ENCODE data around the gene PFKP.

PFKP gene

DNA sequence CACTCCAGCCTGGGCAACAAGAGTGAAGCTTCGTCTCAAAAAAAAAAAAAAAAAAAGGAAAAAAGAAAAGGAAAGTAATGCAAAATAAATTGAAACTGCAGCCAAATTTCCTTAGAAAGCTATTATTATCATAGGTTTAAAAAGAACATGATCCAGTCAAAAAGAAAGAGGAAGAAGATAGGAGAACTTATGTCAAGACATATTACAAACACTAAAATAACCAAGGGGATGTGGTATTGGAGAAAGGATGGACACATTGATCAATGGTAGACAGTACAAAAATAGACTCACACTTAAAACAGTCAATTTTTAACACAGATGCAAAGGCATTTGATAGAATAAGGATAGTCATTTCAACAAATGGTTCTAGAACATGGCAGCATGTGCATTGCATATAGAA is 27.3 kb upstream of the PFKP start:
- Mint-ChIP-seq H3K36me3 (no peaks in the 10 kb centered on the region), H3K9me3 (no peaks in the 10 kb centered on the region), H3K4me1 (peaks cover 12% of the 10 kb centered on the region), H3K27ac (no peak overlapping the region), H3K4me3 (no peak overlapping the region)
- DNase-seq (ENCODE audit: low spot score in 2 of 2) (no peak), ATAC-seq (no peak)

DNA sequence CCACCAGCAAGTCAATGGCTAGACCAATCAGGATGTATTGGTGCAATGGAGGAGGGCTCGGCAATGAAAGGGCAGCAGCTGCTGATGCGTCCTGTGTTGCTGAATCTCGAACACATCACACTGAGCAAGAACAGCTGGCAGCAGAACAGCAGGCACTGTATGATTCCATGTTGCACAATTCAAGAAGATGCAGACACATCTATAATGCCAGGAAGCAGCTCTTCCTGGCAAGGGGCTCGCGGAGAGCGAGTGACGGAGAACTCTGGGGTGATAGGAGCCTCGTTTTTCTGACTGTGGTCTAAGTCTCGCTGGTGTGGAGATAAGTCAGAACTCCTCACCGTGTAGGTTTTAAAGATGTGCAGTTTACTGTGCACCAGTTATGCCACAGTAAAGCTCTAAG is 24.8 kb upstream of the PFKP start:
- DNase-seq (ENCODE audit: low spot score in 2 of 2) (no peak), ATAC-seq (no peak)
- H3K9me3 Mint-ChIP-seq, result no peaks in the 10 kb centered on the region
- no peak overlapping the region for H3K27ac Mint-ChIP-seq
- no peaks in the 10 kb centered on the region for H3K36me3 Mint-ChIP-seq
- H3K4me3 Mint-ChIP-seq, result no peak overlapping the region
- peaks cover 6% of the 10 kb centered on the region for H3K4me1 Mint-ChIP-seq

DNA sequence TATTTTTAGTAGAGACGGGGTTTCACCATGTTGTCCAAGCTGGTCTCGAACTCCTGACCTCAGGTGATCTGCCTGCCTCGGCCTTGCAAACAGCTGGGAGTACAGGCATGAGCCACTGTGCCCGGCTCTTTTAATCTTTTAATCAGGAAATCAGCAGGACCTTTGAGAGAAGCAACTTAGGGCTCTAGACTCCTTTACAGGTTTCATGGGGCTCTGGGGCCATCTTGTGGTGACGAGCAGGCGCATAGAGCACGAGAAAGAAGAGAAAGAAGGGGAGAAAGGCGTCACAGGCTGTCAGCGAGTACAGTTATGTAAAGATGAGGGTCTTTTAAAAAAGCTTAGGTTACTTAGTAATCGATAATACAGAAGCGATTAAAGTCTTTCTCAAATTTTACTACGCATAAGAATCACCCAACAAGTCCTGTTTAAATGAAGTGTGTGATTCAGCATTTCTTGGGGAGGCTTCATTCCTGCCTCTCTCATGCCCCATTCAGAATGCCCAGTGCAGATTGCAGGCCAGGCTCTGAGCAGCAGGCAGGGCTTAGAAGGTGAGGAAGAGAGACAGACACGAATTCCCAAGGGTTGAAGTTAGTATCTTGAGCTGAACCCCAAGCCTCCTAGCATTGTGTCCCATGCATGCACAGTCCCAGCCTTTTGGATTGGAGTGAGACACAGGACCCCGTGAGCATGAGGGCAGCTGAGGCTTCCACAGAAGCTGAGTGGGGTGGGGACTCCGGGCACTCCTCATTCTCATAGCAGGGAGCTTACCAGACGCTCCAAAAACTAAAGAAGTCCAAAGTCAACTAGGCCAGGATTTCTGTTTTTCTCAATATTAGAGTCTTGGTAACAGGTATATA is 23.6 kb upstream of the PFKP start:
- H3K4me1 Mint-ChIP-seq, result peaks cover 6% of the 10 kb centered on the region
- H3K27ac Mint-ChIP-seq, result no peak overlapping the region
- DNase-seq (ENCODE audit: low spot score in 2 of 2), result no peak
- no peaks in the 10 kb centered on the region for H3K9me3 Mint-ChIP-seq
- no peak overlapping the region for H3K4me3 Mint-ChIP-seq
- peak; percentile 75 for ATAC-seq
- no peaks in the 10 kb centered on the region for H3K36me3 Mint-ChIP-seq

DNA sequence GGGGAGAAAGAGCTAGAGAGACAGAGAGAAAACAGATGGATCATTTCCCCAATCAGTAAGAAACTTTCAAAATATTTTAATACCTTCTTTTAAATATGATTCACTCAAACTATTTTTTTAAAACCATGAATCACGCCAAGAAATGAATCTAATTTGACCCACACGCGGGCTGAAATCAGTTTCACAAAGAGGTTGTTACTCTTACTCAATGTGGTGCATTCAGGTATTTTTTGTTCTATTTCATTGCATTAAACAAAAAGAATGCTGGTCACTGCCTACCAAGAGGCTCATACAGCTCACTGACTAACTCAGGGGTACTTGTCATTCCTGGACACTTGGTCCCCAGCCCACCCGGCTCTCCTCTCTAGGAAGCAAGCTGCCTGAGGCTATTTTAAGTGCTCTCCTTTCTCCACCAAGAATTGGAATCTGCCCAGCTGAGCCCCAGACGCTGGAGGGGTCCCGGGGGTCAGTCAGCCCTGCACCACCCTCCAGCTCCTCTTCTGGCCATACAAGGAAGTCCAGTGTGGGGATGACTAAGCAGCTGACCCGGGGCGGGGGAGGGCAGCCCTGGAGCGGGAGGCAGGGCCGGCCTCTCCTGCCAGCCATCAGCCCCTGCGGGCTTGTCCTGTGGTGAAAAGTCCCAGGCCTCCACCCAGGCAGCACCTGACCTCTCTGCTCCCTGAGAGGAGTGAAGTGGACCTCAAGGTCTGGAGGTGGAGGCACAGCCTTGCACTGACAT is 21.7 kb upstream of the PFKP start:
- Mint-ChIP-seq H3K9me3 (no peaks in the 10 kb centered on the region), H3K4me3 (no peak overlapping the region), H3K27ac (no peak overlapping the region), H3K4me1 (peaks cover 6% of the 10 kb centered on the region), H3K36me3 (no peaks in the 10 kb centered on the region)
- ATAC-seq (peak; percentile 52), DNase-seq (ENCODE audit: low spot score in 2 of 2) (no peak)

DNA sequence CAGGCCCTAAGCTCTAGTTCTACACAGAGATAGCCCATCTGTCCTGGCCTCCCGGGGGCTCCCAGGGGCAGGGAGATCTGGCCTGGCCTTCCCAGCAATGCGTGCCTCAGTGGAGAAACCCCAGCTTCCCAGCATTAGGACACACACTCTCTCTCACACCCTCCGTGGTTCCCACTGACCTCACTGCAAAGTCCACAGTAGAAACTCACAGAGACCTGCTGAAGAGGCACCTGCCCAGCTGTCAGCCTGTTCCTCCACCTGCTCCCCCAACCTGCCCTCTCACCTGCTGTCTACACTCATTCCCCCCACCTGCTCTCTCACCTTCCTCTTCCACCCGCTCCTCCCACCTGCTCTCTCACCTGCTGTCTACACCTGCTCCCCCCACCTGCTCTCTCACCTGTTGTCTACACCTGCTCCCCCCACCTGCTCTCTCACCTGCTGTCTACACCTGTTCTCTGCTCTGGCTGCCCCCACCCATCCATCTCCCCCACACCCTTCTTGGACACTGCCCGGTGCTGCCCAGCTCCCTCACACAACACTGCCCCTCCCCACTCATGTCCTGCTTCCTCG is 21.1 kb upstream of the PFKP start:
- DNase-seq (ENCODE audit: low spot score in 2 of 2), result no peak
- Mint-ChIP-seq H3K9me3 (no peaks in the 10 kb centered on the region), H3K36me3 (no peaks in the 10 kb centered on the region), H3K4me1 (peaks cover 6% of the 10 kb centered on the region), H3K27ac (no peak overlapping the region), H3K4me3 (no peak overlapping the region)
- no peak for ATAC-seq

DNA sequence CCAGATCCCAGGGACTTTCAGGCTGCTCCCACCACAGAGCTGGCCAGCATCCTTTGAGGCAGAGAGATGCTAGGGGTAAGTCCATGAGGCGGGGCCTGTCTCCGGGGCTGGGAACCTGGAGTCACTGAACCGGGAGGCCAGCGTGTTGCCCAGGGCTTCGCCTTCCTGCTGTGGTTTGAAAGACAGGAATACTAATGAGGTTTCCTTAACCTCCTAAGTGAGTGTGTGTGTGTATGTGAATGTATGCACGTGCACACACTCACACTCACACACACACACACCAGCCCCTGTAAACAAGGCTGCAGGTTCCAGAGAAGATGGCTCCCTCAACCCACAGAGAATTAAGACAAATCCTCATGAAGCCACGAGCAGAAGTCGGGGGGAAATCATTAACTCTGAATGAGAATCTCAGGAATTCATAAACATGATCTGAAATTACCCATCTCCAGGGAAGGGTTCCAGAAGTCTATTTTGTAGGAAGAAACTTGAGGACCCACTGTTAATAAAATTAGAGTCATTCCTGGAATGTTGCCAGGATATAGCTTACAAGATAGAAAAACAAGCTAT is 20.3 kb upstream of the PFKP start:
- peaks cover 6% of the 10 kb centered on the region for H3K4me1 Mint-ChIP-seq
- no peaks in the 10 kb centered on the region for H3K9me3 Mint-ChIP-seq
- ATAC-seq (no peak), DNase-seq (ENCODE audit: low spot score in 2 of 2) (no peak)
- H3K27ac Mint-ChIP-seq, result no peak overlapping the region
- H3K36me3 Mint-ChIP-seq, result no peaks in the 10 kb centered on the region
- H3K4me3 Mint-ChIP-seq, result no peak overlapping the region

DNA sequence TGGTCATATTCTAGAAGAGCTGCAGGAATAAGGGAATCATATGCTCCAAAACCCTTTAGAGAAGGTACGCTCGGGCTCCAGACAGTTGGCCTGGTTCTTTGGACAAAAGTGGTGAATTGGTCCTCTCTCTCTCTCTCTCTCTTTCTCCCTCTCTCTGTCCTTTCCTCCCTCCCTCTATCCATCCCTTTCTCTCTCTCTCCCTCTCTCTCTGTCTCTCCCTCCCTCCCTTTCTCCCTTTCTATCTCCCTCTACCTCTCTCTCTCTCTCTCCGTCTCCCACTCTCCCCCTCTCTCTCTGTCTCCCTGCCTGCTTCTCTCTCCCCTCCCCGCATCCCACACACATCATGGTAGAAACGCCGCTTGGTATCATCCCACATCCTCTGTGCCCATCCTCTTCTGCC is 19.8 kb upstream of the PFKP start:
- DNase-seq (ENCODE audit: low spot score in 2 of 2) (no peak), ATAC-seq (no peak)
- Mint-ChIP-seq H3K4me3 (no peak overlapping the region), H3K4me1 (peaks cover 6% of the 10 kb centered on the region), H3K9me3 (no peaks in the 10 kb centered on the region), H3K27ac (peak overlapping the region; percentile 61), H3K36me3 (no peaks in the 10 kb centered on the region)

DNA sequence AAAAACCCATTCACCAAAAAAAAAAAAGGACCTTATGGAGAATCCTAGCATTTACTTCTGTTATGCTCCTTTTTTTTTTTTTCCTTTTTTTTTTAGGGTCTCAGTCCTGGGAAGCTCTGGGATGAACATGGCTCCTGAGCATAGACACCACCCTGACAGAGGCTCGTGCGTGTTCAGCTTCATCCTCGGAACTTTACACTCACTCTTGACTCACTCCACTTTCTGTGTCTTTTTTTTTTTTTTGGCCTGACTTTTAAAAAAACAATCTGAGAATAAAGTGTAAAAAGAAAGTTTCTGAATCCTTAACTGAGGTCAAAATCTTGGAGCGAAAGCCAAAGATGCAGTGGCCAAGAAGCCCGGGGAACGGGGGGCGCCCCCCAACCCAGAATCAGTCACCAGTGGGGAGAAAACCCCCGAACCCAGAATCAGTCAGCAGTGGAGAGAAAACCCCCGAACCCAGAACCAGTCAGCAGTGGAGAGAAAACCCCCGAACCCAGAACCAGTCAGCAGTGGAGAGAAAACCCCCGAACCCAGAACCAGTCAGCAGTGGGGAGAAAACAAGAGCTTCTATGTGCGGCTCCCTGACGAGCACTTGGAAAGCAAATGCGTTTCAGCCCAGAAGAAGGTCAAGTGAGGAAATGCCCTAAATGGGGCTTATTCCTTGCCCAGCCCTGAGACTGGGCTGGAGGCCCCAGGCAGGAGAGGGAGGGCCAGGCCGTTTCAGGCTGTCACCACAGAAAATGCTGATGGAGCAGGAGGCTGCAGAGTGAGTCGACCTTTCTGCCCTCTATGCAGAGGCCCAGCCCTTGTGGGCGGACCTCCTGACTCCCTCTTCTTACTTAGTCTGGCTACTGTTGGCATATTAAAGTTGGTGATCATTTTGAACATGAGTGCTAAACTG is 19.0 kb upstream of the PFKP start:
- Mint-ChIP-seq H3K4me3 (no peak overlapping the region), H3K36me3 (no peaks in the 10 kb centered on the region), H3K9me3 (no peaks in the 10 kb centered on the region), H3K27ac (peak overlapping the region; percentile 61), H3K4me1 (peaks cover 5% of the 10 kb centered on the region)
- DNase-seq (ENCODE audit: low spot score in 2 of 2), result no peak
- ATAC-seq, result peak; percentile 68

DNA sequence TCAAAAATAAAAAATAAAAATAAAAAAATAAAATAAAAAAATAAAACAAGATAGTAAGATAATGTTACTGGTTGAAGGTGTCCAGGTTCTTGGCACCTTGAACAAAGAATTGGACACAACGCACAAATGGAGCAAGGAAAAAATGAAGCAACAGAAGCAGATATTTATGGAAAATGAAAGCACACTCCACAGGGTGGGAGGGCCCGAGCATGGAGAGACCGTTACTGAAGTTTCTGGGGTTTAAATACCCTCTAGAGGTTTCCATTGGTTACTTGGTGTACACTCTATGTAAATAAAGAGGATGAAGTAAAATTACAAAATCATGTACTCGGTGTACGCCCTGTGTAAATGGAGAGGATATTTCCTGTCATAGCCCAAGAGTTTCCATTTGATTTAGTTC is 15.7 kb upstream of the PFKP start:
- Mint-ChIP-seq H3K27ac (no peak overlapping the region), H3K4me1 (peaks cover 8% of the 10 kb centered on the region), H3K36me3 (no peaks in the 10 kb centered on the region), H3K4me3 (no peak overlapping the region), H3K9me3 (no peaks in the 10 kb centered on the region)
- DNase-seq (ENCODE audit: low spot score in 2 of 2) (no peak), ATAC-seq (no peak)

DNA sequence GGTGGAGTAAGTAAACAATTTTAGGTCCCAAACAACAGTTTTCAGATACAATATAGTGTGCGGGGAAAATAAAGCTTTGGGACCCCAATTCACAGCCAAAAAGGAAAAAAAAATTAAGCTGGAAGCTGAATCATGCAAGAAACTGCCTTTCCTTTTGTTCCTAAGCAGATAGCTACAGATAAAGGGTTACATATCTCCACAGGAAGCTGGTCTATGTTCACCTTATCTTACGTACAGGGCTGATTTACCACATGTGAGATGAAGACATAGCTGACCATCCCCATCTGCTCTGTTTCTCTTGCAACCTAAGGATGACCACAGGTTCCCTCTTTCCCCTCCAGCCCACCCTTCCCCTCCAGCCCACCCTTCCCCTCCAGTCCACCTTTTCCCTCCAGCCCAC is 14.2 kb upstream of the PFKP start:
- no peak for ATAC-seq
- H3K27ac Mint-ChIP-seq, result no peak overlapping the region
- H3K4me3 Mint-ChIP-seq, result no peak overlapping the region
- no peaks in the 10 kb centered on the region for H3K36me3 Mint-ChIP-seq
- H3K4me1 Mint-ChIP-seq, result peaks cover 16% of the 10 kb centered on the region
- no peak for DNase-seq (ENCODE audit: low spot score in 2 of 2)
- no peaks in the 10 kb centered on the region for H3K9me3 Mint-ChIP-seq

DNA sequence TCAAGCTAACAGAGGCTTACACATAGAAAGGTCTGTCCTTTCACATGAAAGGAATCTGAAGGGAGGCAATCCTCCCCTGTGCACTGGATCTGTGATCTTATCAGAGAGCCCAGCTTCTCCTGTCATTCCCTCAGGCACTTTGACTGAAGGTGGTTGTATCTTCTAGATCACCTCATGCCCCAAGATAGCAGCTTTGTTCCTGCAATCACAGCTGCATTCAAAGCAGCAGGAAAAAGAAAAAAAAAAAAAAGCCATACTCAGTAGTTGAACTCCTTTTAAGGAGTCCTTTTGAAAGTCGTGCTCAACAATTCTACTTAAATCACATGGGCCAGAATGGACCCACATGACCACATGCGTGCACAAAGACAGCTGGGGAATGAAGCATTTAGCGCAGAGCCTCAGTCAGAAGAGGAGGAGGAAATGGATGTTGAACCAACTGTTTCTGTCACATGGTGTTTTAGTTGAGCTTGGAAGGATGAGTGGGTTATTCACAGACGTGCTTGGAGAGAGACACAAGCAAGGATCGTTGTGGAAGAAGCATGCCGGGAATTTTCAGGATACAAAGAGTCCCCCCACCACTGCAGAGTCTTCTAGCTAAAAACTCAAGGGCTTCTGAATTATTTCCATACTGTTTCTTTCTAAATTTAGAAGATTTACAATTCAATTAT is 13.0 kb upstream of the PFKP start:
- no peak for DNase-seq (ENCODE audit: low spot score in 2 of 2)
- H3K4me1 Mint-ChIP-seq, result peaks cover 16% of the 10 kb centered on the region
- no peak overlapping the region for H3K4me3 Mint-ChIP-seq
- no peak for ATAC-seq
- H3K36me3 Mint-ChIP-seq, result no peaks in the 10 kb centered on the region
- H3K27ac Mint-ChIP-seq, result no peak overlapping the region
- H3K9me3 Mint-ChIP-seq, result no peaks in the 10 kb centered on the region

DNA sequence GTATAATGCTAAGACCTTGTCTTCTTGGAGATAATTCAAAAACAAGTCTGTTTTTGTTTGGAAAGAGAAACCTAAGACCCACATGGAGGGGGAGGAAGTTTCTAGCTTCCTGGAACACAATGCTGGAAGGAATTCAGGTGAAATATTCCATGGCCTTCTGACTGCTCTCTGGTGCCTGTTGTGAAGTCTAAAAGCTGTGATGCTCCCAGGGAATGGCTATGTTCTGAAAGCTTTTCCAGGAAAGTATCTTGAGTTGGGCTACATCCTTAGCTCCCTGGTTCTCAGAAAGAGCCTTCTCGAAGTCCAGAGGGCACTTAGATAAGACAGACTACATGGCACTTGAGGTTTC is 12.5 kb upstream of the PFKP start:
- no peak overlapping the region for H3K4me3 Mint-ChIP-seq
- no peak for ATAC-seq

DNA sequence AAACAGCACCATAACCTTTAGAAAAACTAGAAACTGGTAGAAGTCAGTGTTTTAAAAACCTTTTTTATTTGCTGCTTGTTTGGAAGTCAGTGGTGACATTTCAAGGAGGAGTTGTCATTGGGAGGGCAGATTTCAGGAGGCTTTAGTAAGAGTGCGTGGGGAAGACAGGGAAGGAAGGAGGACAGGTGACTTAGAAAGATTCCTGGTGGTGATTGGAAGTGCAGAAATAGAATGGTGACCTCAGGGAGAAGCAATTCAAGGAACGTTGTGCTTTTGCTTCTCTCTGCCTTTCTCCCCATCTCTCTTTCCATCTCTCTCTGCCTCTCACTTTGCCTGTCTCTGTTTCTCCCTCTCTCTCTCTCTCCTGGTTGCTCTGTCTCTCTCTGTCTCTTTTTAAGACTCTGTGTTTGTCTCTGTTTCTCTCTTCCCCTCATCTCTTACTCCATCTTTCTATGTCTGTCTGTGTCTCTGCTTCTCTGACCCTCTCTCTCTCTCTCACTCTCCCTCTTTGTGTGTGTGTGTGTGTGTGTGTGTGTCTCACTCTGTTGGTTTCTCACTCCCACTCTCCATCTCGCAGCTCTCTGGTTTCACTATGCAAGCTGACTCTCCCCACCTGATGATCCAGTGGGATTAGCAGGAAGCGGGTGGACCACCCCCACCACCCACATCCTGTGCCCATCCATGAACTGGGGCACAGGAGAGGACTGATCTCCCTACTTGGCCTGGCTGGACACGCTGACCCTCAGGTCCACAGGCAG is 10.9 kb upstream of the PFKP start:
- H3K4me1 Mint-ChIP-seq, result peaks cover 16% of the 10 kb centered on the region
- H3K4me3 Mint-ChIP-seq, result no peak overlapping the region
- no peaks in the 10 kb centered on the region for H3K36me3 Mint-ChIP-seq
- no peaks in the 10 kb centered on the region for H3K9me3 Mint-ChIP-seq
- ATAC-seq, result peak; percentile 50
- DNase-seq (ENCODE audit: low spot score in 2 of 2), result no peak
- H3K27ac Mint-ChIP-seq, result peak overlapping the region; percentile 65

More for the DNA sequence above, 12.5 kb upstream of the PFKP start:
- H3K9me3 Mint-ChIP-seq, result no peaks in the 10 kb centered on the region
- H3K27ac Mint-ChIP-seq, result no peak overlapping the region
- DNase-seq (ENCODE audit: low spot score in 2 of 2), result no peak
- H3K36me3 Mint-ChIP-seq, result no peaks in the 10 kb centered on the region
- H3K4me1 Mint-ChIP-seq, result peaks cover 16% of the 10 kb centered on the region

DNA sequence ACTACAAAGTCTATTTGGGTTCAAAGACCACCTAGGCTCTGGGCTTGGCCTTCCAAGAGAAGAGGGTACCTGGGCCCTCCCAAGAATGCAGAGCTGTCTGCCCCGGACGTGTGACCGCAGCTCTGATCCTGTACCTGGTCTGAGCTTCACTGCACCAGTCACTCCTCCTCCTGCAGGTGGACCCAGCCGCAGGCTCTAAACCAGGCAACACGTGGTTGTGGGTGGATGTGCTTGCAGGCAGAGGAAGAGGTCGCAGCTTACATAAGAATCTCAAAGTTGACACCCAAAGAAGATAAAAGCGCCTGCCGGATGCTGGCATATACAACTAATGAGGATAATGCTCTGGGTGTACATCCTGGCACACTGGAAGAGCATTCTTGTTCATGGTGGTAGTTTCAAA is 9.4 kb upstream of the PFKP start:
- ATAC-seq (peak; percentile 53), DNase-seq (ENCODE audit: low spot score in 2 of 2) (no peak)
- H3K9me3 Mint-ChIP-seq, result no peaks in the 10 kb centered on the region
- H3K4me3 Mint-ChIP-seq, result no peak overlapping the region
- H3K36me3 Mint-ChIP-seq, result no peaks in the 10 kb centered on the region
- no peak overlapping the region for H3K27ac Mint-ChIP-seq
- H3K4me1 Mint-ChIP-seq, result peaks cover 16% of the 10 kb centered on the region

Measured in stimulated activated effector memory CD8-positive, alpha-beta T cell treated with anti-CD3 and anti-CD28 coated beads, Interleukin-12 subunit alpha, Interleukin-12 subunit beta, amount 100 ng/mL, for 72 hours (primary cell).